Left lung (tissue), 10 donors: ENCODE results near the gene CHI3L1. TPM values are rescaled to one million over a fixed set of nuclear protein-coding genes. Genes with fewer than 3 reads are reported as not detected.

Experiments used
- ATAC-seq: fragments of 200-7000 bp; cut with Tn5 transposase; one replicate; pipeline ENCODE4 v1.9.1; 2020; ENCODE audit warnings: moderate library complexity
- DNase-seq, 4 donors: peaks; one replicate each; pipeline ENCODE4 v3.0.0-alpha.2; 2013 to 2020
- H3K27ac ChIP-seq, 2 donors: fragments of 200-600 bp; sonication (generic) in 1 of 2; one replicate each; pipeline versions ENCODE4 v1.5.0 to v1.8.0; 2020 to 2021
- H3K27me3 ChIP-seq, 2 donors: fragments of 200-600 bp; sonication (generic) in 1 of 2; one replicate each; pipeline versions ENCODE4 v1.5.0 to v1.8.0; 2020 to 2021
- H3K36me3 ChIP-seq, 2 donors: fragments of 200-600 bp; sonication (generic) in 1 of 2; one replicate each; pipeline versions ENCODE4 v1.5.0 to v1.8.0; 2020 to 2021
- H3K4me1 ChIP-seq, 2 donors: fragments of 200-600 bp; one replicate each; pipeline ENCODE4 v1.8.0; 2021
- H3K4me3 ChIP-seq, 2 donors: fragments of 200-600 bp; sonication (generic) in 1 of 2; one replicate each; pipeline versions ENCODE4 v1.5.0 to v1.8.0; 2020 to 2021; ENCODE audit warnings: mild to moderate bottlenecking in 1 of 2
- H3K9me3 ChIP-seq, 2 donors: fragments of 200-600 bp; sonication (generic) in 1 of 2; one replicate each; pipeline versions ENCODE4 v1.5.0 to v1.8.0; 2020 to 2021
- intact Hi-C, 2 donors: fragments of 100-400 bp; cut with DNase I; formaldehyde crosslinking; loops; one replicate each; pipeline versions ENCODE4 v1.11.2 to v1.14.2; 2022
- polyA plus RNA-seq, 6 donors: library from polyadenylated mRNA; unstranded; fragments of 120-200 nt; gene quantifications; one replicate each; pipeline ENCODE4 v1.2.1, GENCODE V29; 2013; ENCODE audit not compliant: insufficient read length in 6 of 6
- total RNA-seq, 2 donors: library from RNA; stranded (reverse); fragmentation: NEBNext Ultra II Directional; extraction: Animal tissue kit (Norgen Biotek cat#: 25700); gene quantifications; one replicate each; pipeline ENCODE4 v1.2.1, GENCODE V29; 2021
- TF ChIP-seq, protein P1 (sequence below), 2 donors: fragments of 200-600 bp; sonication (generic) in 1 of 2; IDR thresholded peaks; one replicate each; pipeline versions ENCODE4 v1.5.0 to v1.8.0; 2021; ENCODE audit warnings: antibody characterized with exemption in 2 of 2
- donor health status: DM: no; HTN: yes; CAD: no.
- donor health status: DM: no; HTN: no; CAD: no.

Gene CHI3L1
- total and polyA plus RNA-seq, 8 donors: 0.44 to 74.9 (median 1.3) TPM

GRCh38 chr1:203200916-203201315 lies 14.4 kb upstream of the CHI3L1 start:
- Histone ChIP-seq H3K27me3 (no peaks in the 10 kb centered on the region), H3K4me3 (no peak overlapping the region), H3K9me3 (no peaks in the 10 kb centered on the region), H3K4me1 (peaks cover 9 to 48% of the 10 kb centered on the region in 2 donors), H3K36me3 (no peaks in the 10 kb centered on the region), H3K27ac (peak overlapping the region; percentile 51 to 68)
- ATAC-seq (no peak), DNase-seq (no peak)
- TF ChIP-seq, protein P1, sequence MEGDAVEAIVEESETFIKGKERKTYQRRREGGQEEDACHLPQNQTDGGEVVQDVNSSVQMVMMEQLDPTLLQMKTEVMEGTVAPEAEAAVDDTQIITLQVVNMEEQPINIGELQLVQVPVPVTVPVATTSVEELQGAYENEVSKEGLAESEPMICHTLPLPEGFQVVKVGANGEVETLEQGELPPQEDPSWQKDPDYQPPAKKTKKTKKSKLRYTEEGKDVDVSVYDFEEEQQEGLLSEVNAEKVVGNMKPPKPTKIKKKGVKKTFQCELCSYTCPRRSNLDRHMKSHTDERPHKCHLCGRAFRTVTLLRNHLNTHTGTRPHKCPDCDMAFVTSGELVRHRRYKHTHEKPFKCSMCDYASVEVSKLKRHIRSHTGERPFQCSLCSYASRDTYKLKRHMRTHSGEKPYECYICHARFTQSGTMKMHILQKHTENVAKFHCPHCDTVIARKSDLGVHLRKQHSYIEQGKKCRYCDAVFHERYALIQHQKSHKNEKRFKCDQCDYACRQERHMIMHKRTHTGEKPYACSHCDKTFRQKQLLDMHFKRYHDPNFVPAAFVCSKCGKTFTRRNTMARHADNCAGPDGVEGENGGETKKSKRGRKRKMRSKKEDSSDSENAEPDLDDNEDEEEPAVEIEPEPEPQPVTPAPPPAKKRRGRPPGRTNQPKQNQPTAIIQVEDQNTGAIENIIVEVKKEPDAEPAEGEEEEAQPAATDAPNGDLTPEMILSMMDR (IDR thresholded peaks at IDR 0.05): no peak
- intact Hi-C loops: no loop called here

GRCh38 chr1:203199816-203200571 lies 13.5 kb upstream of the CHI3L1 start:
- Histone ChIP-seq H3K27me3 (no peaks in the 10 kb centered on the region), H3K36me3 (no peaks in the 10 kb centered on the region), H3K27ac (peak overlapping the region; percentile 51 to 68), H3K4me1 (peaks cover 9 to 48% of the 10 kb centered on the region in 2 donors), H3K9me3 (no peaks in the 10 kb centered on the region), H3K4me3 (no peak overlapping the region)
- TF ChIP-seq, protein P1 (IDR thresholded peaks at IDR 0.05): no peak
- intact Hi-C loops: no loop called here
- ATAC-seq: peak; percentile 65
- peak in 2 of 4 donors; percentile 55 to 71 for DNase-seq

- no peaks in the 10 kb centered on the region for H3K27me3 ChIP-seq
- peaks cover 9 to 48% of the 10 kb centered on the region in 2 donors for H3K4me1 ChIP-seq
- DNase-seq: no peak
- H3K36me3 ChIP-seq: no peaks in the 10 kb centered on the region
- peak overlapping the region; percentile 51 to 68 for H3K27ac ChIP-seq
- ATAC-seq: no peak
- H3K9me3 ChIP-seq: no peaks in the 10 kb centered on the region
- H3K4me3 ChIP-seq: no peak overlapping the region
- TF ChIP-seq, protein P1 (IDR thresholded peaks at IDR 0.05): no peak
- intact Hi-C loops: no loop called here
Measured at GRCh38 chr1:203199481-203199815, 12.9 kb upstream of the CHI3L1 start.

DNA sequence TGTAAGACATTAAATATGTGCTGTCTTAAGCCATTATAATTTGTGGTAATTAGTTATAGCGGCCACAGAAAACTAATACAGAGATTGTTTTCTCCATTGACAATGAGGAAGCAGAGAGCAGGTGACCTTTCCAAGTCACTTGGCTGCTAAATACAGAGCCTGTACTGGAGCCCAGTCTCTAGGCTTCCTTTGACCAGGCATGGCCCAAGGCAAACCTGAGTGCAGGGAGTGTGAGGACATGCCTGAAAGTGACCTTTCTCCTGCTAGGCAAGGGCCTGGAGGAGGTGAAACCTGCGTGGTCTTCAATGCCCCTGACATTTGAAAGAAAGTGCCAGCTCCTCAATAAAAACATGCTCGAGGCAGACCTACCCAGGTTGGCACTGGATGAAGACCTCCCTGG lies 12.5 kb upstream of the CHI3L1 start:
- intact Hi-C loops: no loop called here
- ATAC-seq (no peak), DNase-seq (no peak)
- Histone ChIP-seq H3K4me1 (peaks cover 9 to 48% of the 10 kb centered on the region in 2 donors), H3K9me3 (no peaks in the 10 kb centered on the region), H3K27me3 (no peaks in the 10 kb centered on the region), H3K4me3 (no peak overlapping the region), H3K27ac (peak overlapping the region; percentile 51 to 68), H3K36me3 (no peaks in the 10 kb centered on the region)
- TF ChIP-seq, protein P1 (IDR thresholded peaks at IDR 0.05): no peak

GRCh38 chr1:203197625-203198024 lies 11.1 kb upstream of the CHI3L1 start:
- H3K27ac ChIP-seq: no peak overlapping the region
- ATAC-seq (peak; percentile 37), DNase-seq (no peak)
- intact Hi-C loops: no loop called here
- no peak overlapping the region for H3K4me3 ChIP-seq
- TF ChIP-seq, protein P1 (IDR thresholded peaks at IDR 0.05): no peak
- H3K36me3 ChIP-seq: no peaks in the 10 kb centered on the region
- H3K27me3 ChIP-seq: no peaks in the 10 kb centered on the region
- H3K4me1 ChIP-seq: peaks cover 9 to 40% of the 10 kb centered on the region in 2 donors
- no peaks in the 10 kb centered on the region for H3K9me3 ChIP-seq
